ENCODE data around the gene HNRNPUL1.
"Not testable (repeated sequence)": the region's sequence is repeated elsewhere in the genome, so short reads cannot be mapped to it uniquely, and the experiment has no call there.

HNRNPUL1 gene

GRCh38 chr19:41278478-41278877 lies 14.3 kb downstream of the HNRNPUL1 start:
- no peak for DNase-seq

DNA sequence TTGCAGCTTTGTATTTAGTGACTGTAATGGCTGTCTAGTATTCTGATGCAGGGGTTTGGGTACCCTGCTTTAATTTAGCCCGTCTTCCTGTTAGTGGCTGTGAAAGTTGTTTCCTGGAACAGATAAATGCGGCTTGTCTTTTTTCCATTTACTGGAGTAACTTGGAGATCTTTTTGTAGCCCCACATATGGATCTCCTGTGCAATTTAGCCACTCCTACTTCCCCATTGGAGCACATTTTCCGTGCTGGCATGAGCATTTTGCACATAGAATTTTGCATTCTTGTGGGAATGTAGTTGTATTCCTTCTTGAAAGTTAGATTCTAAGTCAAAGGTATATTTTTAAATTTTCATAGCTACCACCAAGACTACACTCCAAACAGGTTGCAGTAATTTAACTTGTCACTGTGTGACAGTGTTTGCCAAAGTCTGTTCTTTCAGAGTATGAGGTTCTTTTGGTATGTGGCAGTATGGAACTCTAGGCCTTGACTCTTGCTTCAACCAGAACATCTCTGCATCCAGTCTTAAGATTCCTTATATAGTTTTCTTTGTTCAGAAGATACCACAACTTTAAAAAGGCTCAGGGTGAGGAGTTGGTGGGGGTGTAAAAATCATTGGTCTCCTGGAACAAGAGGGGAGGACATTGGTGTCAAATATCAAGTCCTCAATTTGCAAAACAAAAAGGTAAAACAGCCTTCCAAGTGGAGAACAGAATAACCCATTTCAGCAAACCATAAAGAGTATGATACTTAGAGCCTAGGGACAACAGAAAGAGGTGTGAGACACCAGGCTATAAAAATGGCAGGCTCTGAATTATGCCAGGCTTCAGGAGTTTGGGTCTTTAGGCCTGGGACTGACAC lies 24.7 kb downstream of the HNRNPUL1 start:
- no peak for DNase-seq

GRCh38 chr19:41289814-41290213 lies 25.6 kb downstream of the HNRNPUL1 start:
- not testable (repeated sequence) for DNase-seq

DNA sequence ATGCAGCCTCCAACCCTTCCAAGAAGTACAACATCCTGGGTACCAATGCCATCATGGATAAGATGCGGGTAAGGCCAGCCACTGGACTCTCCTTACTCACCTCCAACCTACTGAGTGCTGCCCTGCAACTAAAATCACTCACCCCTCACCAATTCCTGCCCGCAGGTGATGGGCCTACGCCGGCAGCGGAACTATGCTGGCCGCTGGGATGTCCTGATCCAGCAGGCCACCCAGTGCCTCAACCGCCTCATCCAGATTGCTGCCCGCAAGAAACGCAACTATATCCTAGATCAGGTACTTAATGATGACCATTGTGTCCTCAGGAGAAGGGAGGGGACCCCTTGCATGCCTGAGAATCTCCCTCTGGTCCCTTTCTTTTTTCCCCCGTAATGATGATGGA lies 30.2 kb downstream of the HNRNPUL1 start:
- no peak for DNase-seq

GRCh38 chr19:41295499-41295898 lies 31.3 kb downstream of the HNRNPUL1 start:
- DNase-seq, result no peak

- no peak for DNase-seq
These were observed 32.3 kb downstream of the HNRNPUL1 start for GRCh38 chr19:41296433-41296871.

DNA sequence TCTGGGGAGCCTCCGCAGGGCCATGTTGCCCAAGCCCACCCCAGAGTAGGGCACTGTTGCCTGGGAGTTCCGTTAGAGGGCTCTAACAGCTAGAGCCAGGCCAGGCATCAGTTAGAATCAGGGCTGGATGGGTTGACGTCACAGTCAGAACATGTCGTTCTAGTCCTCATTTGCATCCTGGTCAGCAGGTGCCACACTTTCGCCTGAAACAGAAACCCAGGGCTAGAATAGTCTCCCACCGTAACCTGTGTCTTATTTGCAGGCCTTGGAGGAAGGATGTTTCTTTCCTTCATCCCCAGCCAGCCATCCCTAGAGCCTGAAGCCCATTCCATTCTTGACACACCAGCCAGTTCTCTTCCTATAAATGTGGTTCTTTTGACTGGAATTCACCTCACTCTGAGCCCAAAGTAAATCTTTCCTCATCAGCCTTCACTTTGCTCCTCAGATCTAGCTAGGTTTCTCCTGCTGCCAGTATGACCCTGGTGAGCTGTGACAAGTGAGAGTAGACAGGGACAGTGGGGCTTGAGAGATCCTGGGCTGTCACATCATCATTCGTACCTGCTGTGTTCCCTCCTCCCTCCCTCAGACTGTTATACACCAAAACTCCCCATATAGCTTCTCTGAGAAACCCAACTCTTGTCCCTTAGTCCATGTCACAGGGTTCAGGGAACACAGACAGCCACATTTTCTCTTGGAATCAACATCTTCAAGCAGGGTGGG lies 33.6 kb downstream of the HNRNPUL1 start:
- no peak for DNase-seq

DNA sequence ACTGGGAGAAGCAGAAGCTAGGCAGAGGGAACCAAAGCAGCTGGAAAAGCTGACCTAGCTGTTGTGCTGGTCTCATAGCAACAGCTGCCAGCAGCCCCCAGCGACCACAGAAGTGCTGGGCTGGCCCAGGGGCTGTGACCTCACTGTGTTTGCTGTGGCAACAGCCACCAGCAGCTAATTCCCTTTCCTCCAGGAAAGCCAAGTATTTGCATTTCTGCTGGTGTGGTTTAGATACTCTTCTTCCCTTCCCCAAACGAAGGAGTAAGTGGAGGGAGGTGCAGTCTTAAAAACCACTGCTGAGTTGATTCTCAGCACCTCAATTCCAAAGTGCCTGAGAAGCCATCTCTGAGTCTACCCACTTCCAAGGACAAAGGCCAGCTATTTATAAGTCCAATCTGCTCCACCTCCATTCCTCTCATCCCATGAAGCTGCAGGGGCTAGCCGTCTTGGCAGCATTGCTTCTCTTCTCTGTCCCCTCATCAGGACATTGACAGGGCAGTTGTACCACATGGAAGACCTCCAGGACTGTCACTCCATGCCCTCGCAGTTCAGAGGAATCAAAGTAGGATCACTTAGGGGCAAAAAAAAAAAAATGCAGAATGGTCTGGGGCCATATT lies 34.3 kb downstream of the HNRNPUL1 start:
- DNase-seq, result peak; percentile 25

DNA sequence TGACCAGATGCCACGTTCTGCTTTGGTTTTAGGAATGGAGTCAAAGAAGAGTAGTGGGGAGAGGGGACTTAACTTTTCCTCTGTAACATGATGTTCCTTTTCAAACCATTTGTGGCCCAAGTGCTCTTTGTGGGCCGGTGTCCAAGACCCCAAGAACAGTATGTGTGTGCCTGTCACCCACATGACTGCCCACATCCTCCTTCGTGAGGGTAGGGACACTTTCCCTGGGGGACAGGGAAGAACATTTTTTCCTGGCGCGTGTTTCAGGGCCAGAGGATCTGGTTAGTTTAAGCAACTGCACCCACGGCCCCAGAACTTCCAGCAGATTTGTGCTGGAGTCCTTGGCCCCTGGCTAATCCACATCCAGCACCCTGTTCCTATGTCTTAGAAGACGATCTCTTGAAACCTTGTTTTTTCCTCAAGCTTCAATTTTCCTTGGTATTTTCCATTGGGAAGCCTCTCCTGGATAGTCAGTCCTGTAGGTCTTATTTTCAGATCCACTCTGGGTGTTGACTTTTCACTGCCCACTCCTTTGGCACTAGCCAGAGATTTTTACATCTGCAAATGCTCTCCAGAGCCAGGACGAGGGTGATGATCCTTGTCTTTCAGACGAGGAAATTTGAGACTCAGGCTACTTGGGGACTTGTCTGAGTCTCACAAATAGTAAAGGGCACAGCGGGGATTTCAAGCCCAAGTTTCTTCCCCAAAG lies 35.0 kb downstream of the HNRNPUL1 start:
- no peak for DNase-seq

GRCh38 chr19:41299755-41300089 lies 35.5 kb downstream of the HNRNPUL1 start:
- peak; percentile 45 for DNase-seq

DNA sequence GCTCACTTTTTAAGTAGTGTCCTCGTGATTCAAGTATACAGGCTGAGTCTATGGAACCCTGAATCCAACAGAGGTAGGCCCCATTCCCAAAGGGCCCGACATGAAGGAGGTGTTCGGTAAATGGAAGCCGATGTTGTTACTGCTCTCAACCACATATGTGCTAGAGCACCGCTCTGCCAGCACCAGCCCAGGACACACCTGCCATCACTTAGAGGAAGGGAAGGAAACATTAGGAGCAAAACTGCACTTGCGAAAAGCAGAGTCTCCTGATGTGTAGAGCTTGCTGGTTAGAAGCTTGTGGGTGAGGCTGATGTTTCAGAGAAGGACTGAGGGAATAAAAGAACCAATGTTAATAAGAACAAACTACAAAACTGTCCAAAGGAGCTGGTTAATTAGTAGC lies 36.4 kb downstream of the HNRNPUL1 start:
- no peak for DNase-seq

DNA sequence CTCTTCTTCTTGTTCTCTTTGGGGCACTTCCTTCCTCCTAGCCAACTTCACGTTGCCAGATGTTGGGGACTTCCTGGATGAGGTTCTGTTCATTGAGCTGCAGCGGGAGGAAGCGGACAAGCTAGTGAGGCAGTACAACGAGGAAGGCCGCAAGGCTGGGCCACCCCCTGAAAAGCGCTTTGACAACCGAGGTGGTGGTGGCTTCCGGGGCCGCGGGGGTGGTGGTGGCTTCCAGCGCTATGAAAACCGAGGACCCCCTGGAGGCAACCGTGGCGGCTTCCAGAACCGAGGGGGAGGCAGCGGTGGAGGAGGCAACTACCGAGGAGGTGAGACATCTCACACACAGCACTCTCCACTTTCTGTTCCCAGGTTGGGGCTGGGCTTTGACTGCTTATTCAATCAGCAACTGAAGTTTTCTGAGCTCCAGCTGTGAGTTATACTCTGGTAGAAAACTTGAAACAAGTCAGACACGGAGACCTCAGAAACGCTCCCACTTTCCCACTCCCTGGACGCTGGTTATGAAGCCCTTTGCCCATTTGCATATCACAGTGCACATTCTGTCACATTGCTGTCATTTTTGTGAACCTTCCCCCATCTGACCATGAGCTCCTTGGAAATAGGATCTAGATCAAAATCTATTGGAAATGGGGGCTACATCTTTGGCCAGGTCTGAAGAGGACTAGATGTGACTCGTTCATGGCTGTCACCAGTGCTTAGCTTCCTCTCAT lies 38.6 kb downstream of the HNRNPUL1 start:
- DNase-seq, result no peak

DNA sequence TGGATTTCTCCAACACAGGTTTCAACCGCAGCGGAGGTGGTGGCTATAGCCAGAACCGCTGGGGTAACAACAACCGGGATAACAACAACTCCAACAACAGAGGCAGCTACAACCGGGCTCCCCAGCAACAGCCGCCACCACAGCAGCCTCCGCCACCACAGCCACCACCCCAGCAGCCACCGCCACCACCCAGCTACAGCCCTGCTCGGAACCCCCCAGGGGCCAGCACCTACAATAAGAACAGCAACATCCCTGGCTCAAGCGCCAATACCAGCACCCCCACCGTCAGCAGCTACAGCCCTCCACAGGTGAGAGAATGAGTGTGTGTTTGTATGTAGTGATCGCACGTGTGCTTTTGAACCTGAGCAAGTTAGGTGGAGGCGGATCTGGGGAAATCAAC lies 39.8 kb downstream of the HNRNPUL1 start:
- no peak for DNase-seq

DNA sequence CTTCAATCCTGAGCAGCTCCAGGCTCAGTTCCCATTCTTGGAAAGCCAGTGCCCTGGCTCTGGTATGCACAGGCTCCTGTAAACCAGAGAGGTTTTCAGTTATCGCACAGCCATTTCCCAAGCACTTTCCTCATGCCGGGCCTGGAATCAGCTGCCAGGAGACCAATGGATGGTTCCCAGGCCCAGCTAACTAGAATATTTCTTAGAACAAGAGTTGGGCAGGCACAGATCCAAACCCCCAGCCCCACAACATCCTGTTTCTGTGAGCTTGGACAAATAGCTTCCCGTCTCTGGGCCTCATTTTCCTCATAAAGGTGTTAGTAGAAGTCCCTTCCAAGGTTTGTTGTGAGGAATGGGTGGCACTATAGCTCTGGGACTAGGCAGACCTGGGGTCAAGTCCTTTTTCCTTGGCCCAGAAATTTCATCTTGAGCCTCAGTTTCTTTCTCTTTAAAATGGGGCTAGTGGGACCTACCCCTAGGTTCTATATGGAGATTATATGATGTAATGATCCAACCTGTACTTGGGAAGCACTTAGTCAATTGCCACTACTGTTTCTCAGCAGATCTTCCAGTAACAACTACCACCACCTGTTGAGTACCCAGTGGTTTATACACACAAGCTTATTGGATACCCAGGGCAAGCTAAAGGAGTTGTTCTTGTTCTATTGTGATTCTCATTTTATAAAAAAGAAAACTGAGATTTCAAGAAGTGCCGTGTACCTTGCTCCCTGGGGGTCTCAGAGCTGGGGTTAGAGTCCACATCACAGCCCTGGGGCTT lies 40.7 kb downstream of the HNRNPUL1 start:
- no peak for DNase-seq

DNA sequence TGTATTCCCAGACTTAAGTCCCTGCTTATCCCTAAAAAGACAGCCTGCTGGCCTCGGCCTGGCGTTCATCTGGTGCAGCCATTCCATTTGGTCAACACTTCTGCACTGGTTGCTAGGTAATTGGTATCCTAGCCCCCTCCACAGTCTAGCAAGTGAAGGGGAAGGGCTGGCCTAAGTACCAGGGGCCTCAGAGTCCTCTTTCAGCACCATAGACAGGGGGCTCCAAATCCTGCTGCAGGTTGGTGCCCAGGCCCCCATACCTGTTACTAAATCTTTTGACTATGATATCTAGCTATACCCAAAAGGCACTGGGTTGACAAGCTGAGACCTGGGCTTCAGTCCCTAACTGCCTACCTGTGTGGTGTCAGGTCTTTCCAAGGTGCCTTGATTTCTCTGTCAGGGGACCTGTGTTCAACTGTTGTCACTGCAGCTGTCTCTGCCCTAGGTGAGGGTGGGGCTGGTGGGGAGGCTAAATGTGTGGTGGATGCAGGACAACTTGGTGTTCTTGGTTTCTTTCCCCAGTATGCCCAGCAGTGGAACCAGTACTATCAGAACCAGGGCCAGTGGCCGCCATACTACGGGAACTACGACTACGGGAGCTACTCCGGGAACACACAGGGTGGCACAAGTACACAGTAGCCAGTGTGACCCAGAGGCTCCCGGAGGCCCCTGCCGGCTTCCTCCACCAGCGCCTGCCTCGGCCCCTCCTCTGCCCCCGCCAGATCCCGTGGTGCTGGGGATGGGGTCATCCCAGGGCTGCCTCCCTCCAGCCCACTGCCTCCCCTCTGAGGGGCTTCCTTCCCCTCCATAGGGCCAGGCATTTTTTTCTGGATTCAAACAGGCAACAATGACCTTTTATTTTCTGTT lies 42.0 kb downstream of the HNRNPUL1 start:
- no peak for DNase-seq

DNA sequence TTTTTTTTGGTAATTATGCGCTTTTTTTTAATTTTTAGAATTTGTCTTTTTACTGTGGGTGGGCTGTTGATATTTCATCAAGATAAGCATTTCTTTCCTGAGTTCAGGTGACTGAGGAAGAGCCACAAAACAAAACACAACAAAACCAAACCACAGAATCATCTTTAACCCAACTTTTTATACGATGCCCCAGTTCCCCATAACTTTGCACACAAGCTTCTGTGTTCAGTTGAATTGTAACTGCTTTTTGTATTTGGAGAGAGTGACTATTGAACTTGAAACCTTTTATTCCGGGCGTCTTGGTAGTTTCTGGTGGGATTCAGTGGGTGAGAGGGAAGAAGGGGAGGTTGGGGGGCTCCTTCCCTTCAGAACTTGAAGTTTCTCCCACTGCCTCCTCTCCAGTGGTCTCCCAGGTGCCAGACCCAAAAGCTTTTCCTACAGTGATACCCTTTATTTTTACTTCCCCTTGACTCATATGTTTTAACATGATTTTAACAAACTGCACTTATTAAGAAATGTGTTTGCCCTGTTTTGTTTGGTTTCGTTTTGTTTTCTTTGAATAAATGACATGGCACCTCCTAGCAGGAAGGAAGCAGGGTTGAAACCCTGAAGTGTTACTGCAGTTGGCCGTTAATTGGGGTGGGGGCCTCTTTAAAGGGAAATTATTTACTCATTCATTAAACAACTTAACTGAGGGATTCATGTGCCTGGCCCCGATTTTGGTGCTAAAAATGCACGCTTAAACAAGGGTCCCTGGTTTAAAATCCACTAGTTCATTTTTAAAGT lies 43.1 kb downstream of the HNRNPUL1 start:
- peak; percentile 31 for DNase-seq

GRCh38 chr19:41307954-41308449 lies 43.8 kb downstream of the HNRNPUL1 start:
- no peak for DNase-seq

GRCh38 chr19:41308450-41309179 lies 44.4 kb downstream of the HNRNPUL1 start:
- peak; percentile 89 for DNase-seq

Data from hematopoietic multipotent progenitor cell treated with erythropoietin and hydrocortisone succinate and interleukin-3 and kit ligand, for 6 days (in vitro differentiated cells).